Stimulated activated CD4-positive, alpha-beta T cell treated with anti-CD3 and anti-CD28 coated beads, Interleukin-15, amount 100 ng/mL, for 24 hours (primary cell): ENCODE results near the gene SMG6.

ENCODE experiments used
- DNase-seq: peaks from one replicate; pipeline ENCODE4 v3.0.0-alpha.2; 2020

Gene SMG6

GRCh38 chr17:2093349-2093748 is 210.2 kb downstream of the SMG6 start:
- DNase-seq: no peak

GRCh38 chr17:2092253-2092652 is 211.3 kb downstream of the SMG6 start:
- DNase-seq: no peak

GRCh38 chr17:2090804-2091534 is 212.6 kb downstream of the SMG6 start:
- DNase-seq: no peak

- peak; percentile 47 for DNase-seq
Measured at GRCh38 chr17:2090210-2090641, 213.4 kb downstream of the SMG6 start.

- DNase-seq: peak; percentile 25
Measured at GRCh38 chr17:2089021-2089422, 214.6 kb downstream of the SMG6 start.

GRCh38 chr17:2087597-2088211 is 215.9 kb downstream of the SMG6 start:
- peak; percentile 76 for DNase-seq

GRCh38 chr17:2086306-2086705 is 217.3 kb downstream of the SMG6 start:
- no peak for DNase-seq

- DNase-seq: no peak
Measured at GRCh38 chr17:2085648-2085949, 218.0 kb downstream of the SMG6 start.

GRCh38 chr17:2084766-2085647 is 218.6 kb downstream of the SMG6 start:
- no peak for DNase-seq

GRCh38 chr17:2084036-2084765 is 219.4 kb downstream of the SMG6 start:
- no peak for DNase-seq

- no peak for DNase-seq
Measured at GRCh38 chr17:2083613-2084035, 220.0 kb downstream of the SMG6 start.

- no peak for DNase-seq
Measured at GRCh38 chr17:2082003-2082781, 221.4 kb downstream of the SMG6 start.

GRCh38 chr17:2081564-2081963 is 222.0 kb downstream of the SMG6 start:
- DNase-seq: no peak

- no peak for DNase-seq
Measured at GRCh38 chr17:2077040-2077439, 226.5 kb downstream of the SMG6 start.

GRCh38 chr17:2076087-2076984 is 227.2 kb downstream of the SMG6 start:
- no peak for DNase-seq

GRCh38 chr17:2075336-2076086 is 228.1 kb downstream of the SMG6 start:
- no peak for DNase-seq

GRCh38 chr17:2074919-2075318 is 228.7 kb downstream of the SMG6 start:
- DNase-seq: no peak

GRCh38 chr17:2071455-2072281 is 231.9 kb downstream of the SMG6 start:
- no peak for DNase-seq

- no peak for DNase-seq
Measured at GRCh38 chr17:2071024-2071385, 232.6 kb downstream of the SMG6 start.
